NCI-H1105 (cell line): ENCODE results near the gene TMEM150C.
"Not testable (repeated sequence)": the region's sequence is repeated elsewhere in the genome, so short reads cannot be mapped to it uniquely, and the experiment has no call there.

Source experiments
- DNase-seq: peaks from one replicate; lab custom pipeline; 2025; lab: John Stamatoyannopoulos, UW

TMEM150C gene

DNA sequence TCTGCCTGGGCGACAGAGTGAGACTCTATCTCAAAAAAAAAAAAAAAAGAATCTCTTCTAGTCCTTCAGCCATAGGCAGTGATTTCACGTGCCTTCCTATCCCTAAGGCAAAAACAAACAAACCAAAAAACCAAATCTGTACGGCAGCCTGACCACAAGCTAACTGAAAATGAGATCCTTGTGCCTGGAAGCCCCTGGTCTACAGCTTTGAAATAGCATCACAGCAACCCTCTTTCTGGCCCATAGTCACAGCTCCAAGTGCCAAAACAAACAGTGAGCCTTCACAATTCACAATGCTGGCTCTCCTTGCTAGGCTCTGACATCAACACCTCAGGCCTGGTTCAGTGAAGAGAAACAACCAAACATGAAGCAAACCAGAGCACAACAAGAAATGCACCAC lies 46.1 kb downstream of the TMEM150C start:
- DNase-seq = no peak

DNA sequence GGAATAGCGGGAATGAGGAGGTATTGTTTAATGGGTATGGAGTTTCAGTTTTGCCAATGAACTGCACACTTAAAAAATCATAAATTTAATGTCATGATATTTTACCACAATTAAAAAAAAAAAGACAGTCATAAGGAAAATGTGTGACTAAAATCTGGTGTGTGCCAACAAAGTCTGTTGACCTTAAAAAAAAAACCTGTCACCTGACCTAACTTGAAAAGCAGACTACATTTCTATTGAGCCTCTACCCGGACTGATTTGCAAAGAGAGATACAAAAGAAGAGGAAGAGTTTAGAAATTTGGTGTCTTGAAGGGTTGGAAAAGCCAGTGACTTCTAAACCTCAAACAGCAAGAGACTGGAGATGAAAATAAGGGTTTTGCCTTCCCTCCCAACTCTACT lies 48.4 kb downstream of the TMEM150C start:
- no peak for DNase-seq

GRCh38 chr4:82510216-82510615 lies 51.6 kb downstream of the TMEM150C start:
- no peak for DNase-seq

- no peak for DNase-seq
Measured at GRCh38 chr4:82508806-82509428, 52.9 kb downstream of the TMEM150C start.

GRCh38 chr4:82508011-82508410 lies 53.8 kb downstream of the TMEM150C start:
- no peak for DNase-seq

- DNase-seq = no peak
Measured at GRCh38 chr4:82501154-82501442, 60.7 kb downstream of the TMEM150C start.

DNA sequence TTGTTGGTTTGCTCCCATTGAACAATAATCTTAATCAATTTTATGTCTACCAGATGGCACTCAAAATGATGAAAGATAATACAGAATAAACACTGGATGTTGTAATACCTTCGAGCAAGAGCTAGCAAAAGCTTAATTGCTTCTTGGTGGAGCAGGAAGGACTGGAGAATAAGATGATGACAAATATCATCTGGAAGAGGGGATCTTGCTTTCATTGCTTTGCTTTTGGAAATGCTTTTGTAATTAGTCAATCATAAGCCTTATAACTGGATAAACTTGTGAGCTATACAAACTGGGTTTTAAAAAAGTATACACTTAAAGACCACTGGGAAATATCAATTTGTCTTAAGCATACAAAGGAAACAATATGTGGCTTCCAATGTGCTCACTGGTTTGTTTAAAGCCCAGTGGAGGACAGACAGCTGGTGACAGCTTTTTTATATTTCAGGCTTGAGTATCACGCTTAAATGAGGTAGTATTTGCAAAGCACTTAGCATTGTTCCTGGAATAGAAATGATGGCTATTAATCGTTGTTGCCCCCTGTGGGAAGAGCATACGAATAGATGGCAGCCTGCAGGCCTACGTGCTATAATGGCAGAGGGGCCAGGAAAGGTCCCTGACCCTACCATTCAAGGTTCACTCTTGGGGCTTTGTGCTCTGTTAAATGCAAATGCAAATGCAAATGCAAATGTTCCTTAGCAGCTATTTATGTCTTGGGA lies 61.2 kb downstream of the TMEM150C start:
- peak; percentile 62 for DNase-seq

DNA sequence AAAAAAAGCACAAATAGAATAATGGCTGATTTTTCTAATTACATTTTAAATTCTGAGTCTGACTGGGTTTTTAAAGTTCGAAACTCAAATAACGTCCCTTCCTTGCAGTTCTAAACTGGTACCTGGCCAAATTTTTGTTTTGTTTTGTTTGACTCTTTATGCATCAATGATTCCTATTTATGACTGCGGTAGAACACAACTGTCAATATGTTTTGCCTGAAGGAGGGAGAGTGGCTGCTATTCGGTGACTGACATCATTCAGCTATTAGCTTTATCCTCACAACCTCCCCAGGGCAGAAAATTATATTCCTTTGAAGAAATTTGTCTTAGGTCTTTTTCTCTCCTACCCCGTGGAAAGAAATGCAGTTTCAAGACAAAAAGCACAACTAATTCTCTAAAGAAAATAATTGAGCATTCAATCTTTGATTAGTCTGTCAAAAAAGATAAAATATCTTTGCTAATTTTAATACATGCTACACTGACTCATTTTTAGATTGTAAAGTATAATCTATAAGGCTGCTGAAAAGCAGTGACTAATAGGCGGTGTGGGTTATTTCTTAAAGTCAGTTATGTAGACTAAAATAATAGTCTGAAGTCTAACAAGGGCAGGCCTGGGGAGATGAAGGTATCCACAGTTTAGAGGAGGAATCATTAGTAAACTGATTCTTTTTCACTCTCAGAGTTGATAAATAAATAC lies 61.9 kb downstream of the TMEM150C start:
- DNase-seq = peak; percentile 54

- DNase-seq = no peak
Measured at GRCh38 chr4:82496349-82496748, 65.4 kb downstream of the TMEM150C start.

GRCh38 chr4:82495666-82496065 lies 66.1 kb downstream of the TMEM150C start:
- no peak for DNase-seq

DNA sequence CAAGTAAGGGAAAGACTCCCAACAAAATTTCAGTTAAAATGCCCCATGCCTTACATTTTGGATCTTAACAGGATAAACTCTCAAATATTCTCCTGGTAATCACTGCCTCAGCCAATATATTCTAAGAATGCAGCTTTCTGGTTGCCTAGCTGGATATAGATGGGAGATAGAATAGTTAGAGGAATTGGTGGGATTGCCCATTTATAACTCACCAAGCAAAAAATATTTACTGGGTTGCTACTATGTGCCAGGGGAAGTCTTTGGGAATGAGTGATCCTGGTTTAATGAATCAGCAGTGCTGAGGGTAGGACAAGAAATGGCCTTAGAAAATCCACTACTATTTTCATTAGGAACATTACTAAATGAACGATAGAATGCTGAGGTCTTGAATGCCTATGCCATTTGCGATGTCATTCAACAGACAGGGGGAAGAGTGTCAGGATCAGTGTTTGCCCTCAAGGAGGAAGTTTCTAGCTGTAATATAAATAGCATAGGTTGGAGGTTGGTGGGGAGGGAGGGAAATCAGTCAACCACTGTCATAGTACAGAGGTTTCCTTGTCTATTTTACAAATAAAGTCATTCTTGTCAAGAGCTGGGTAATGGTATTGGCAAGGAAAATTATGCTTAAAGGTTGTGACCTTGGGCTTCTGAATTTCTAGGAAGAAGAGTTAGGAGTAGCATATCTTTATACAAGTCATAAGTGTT lies 67.9 kb downstream of the TMEM150C start:
- no peak for DNase-seq

GRCh38 chr4:82491251-82491960 lies 70.4 kb downstream of the TMEM150C start:
- peak; percentile 70 for DNase-seq

GRCh38 chr4:82489987-82490386 lies 71.8 kb downstream of the TMEM150C start:
- no peak for DNase-seq

DNA sequence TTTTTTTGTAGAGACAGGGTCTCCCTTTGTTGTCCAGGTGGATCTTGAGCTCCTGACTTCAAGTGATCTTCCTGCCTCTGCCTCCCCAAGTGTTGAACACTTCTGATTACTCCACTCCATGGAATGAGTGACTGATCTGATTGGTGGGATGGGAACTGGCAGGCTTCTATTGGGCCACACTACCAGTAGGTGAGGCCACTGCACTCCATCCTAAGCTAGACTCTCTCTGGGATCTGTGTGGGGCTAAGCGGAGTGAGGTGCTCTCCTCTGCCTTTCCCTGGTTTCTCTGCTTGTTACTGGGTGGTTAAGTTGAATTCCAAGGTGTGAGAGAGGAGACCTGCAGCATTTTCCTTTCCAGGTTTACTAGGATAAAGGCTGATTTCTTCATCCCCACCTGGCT lies 72.7 kb downstream of the TMEM150C start:
- no peak for DNase-seq

DNA sequence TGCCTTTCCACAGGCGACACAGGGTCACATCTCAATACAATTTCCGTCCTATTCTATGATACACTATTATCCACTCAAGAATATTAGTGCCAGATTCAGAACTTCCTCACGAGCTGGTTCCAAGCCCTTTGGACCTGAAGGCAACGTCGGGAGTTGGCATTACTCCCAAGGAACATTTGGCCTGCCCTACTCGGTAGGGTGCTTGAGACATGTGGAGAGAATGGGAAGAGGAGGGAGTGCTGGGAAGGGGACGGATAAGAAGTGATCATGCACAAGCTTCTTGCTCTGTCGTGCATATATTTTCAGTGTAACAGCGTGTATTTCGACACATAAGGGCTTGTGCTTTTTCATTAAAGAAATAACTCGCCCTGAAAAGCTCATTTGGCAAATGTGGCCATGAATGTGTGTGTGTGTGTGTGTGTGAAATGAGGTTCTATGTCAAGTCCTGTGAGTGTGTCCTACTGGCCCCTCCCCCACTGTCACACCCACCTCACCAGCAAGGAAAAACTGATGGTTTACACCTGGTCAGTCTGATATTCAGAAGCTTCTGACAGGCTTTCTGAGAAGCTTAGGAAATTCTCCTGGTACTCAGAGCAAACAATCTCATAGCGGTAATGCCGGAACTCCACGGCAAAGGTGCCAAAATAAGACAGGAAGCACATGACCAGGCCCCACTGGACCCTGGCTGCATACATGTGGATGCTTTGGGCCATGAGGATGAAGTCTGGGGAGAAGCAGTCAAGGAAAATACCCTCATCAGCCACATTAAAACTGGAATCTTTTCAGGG lies 76.6 kb downstream of the TMEM150C start:
- DNase-seq = no peak

DNA sequence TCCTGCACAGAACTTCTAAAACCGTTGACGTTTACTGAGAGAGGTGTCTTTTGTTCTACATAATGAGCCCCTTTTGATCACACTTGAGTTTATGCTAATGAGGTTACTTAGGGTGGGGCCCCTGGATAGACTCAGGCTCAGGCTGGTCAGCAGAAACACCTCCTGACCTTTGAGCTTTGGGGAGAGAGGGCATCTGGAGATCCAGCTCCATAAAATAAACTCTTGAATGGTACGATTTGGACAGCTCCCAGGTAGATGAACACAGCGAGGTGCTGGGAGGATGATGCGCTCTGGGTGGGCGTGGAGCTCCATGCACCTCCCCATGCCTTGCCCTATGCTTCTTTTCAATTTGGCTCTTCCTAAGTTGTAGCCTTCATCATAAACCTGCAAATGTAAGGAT lies 79.4 kb downstream of the TMEM150C start:
- no peak for DNase-seq

DNA sequence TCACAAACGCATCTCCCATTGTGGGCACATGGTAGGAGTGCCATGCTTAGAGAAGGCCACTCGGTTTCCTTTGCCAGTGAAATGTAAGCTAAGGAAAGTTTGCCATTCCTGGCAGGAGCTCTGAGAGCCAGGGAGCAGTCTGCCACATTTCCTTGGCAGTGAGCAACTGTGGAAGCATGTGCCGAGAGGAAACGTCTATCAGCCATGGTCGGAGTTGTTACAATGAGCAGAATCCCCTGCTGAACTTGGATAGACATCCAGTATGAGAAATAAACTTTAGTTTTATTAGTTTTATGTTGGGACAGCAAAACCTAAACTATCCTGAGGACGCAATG lies 80.3 kb downstream of the TMEM150C start:
- DNase-seq = no peak

GRCh38 chr4:82480771-82481505 lies 80.8 kb downstream of the TMEM150C start:
- no peak for DNase-seq

DNA sequence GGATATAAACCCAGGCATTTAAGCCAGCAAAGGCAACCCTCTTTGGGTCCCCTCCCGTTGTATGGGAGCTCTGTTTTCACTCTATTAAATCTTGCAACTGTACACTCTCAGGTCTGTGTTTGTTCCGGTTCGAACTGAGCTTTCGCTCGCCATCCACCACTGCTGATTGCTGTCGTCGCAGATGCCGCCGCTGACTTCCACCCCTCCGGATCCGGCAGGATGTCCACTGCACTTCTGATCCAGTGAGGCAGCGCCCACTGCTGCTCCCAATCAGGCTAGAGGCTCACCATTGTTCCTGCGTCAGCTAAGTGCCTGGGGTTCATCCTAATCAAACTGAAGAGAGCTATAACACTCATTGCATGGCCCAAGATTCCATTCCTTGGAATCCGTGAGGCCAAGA lies 82.2 kb downstream of the TMEM150C start:
- DNase-seq = no peak

DNA sequence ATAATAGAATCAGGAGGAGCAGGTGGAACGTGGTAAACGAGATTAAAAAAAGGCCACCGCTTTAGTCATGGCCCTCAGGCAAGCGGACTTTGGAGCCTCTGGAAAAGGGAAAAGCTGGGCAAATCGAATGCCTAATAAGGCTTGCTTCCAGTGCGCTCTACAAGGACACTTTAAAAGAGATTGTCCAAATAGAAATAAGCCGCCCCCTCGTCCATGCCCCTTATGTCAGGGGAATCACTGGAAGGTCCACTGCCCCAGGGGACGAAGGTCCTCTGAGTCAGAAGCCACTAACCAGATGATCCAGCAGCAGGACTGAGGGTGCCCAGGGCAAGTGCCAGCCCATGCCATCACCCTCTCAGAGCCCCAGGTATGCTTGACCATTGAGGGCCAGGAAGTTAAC lies 84.3 kb downstream of the TMEM150C start:
- not testable (repeated sequence) for DNase-seq

- not testable (repeated sequence) for DNase-seq
Measured at GRCh38 chr4:82475931-82476330, 85.9 kb downstream of the TMEM150C start.
